Stomach (tissue), 9 donors: ENCODE measurements around the gene ALOX15B. TPM values are rescaled to one million over a fixed set of nuclear protein-coding genes. Genes with fewer than 3 reads are reported as not detected.

Experiments used
- DNase-seq, 2 donors: peaks; one replicate each; pipeline versions ENCODE4 v3.0.0 to v3.0.0-alpha.2; 2013 to 2019
- H3K27ac ChIP-seq, 5 donors: fragments of 200-600 bp in 4 of 5; sonication (generic) in 4 of 5; one replicate each; pipeline ENCODE4 v1.5.1; 2013 to 2019; ENCODE audit warnings: mild to moderate bottlenecking in 1 of 5, moderate library complexity in 1 of 5
- H3K27me3 ChIP-seq, 3 donors: fragments of 200-600 bp; sonication (generic); one replicate each; pipeline ENCODE4 v1.5.1; 2017 to 2019; ENCODE audit warnings: mixed run types in 1 of 3
- H3K36me3 ChIP-seq, 4 donors: fragments of 200-600 bp; sonication (generic); 1 replicate in 3 of 4; 2 replicates in 1 of 4; pipeline ENCODE4 v1.5.1; 2016 to 2019
- H3K4me1 ChIP-seq, 4 donors: fragments of 200-600 bp; sonication (generic); one replicate each; pipeline ENCODE4 v1.5.1; 2016 to 2019
- H3K4me3 ChIP-seq, 4 donors: fragments of 200-600 bp; sonication (generic) in 3 of 4; one replicate each; pipeline ENCODE4 v1.5.1; 2016 to 2019; ENCODE audit warnings: mild to moderate bottlenecking in 1 of 4
- H3K9me3 ChIP-seq, 4 donors: fragments of 200-600 bp; sonication (generic); one replicate each; pipeline ENCODE4 v1.5.1; 2016 to 2019
- CTCF ChIP-seq, 7 experiments: fragments of 450-650 bp in 4 of 7; fragments of 200-600 bp in 3 of 7; sonication (generic) in 3 of 7; IDR thresholded peaks; one replicate each; pipeline ENCODE4 v1.5.1; 2016 to 2019; ENCODE audit warnings: antibody characterized with exemption in 7 of 7, control low read depth in 2 of 7, mild to moderate bottlenecking in 1 of 7
- EP300 ChIP-seq: sonication (generic); formaldehyde crosslinking; IDR thresholded peaks from one replicate; pipeline ENCODE4 v1.6.1; 2017; ENCODE audit warnings: antibody characterized with exemption
- POLR2A ChIP-seq, 4 donors: fragments of 450-650 bp; IDR thresholded peaks; one replicate each; pipeline ENCODE4 v1.6.1; 2016; ENCODE audit warnings: antibody characterized with exemption in 4 of 4, control low read depth in 2 of 4, mild to moderate bottlenecking in 1 of 4, moderate library complexity in 1 of 4
- POLR2AphosphoS5 ChIP-seq, 3 donors: sonication (generic); formaldehyde crosslinking; IDR thresholded peaks; one replicate each; pipeline ENCODE4 v1.6.1; 2016; ENCODE audit warnings: antibody characterized with exemption in 3 of 3
- WGBS, 5 donors: extraction: QIAGEN DNeasy Blood & Tissue Kit in 3 of 5; methylation state at CpG; one replicate each; pipeline versions ENCODE4 v1.1.5 to v1.1.7; 2013 to 2018; 5-methylcytosine and 5-hydroxymethylcytosine counted together
- intact Hi-C: fragments of 100-400 bp; cut with DNase I; formaldehyde crosslinking; loops from one replicate; pipeline ENCODE4 v1.15.1; 2023; ENCODE audit warnings: low total_unique reads
- polyA plus RNA-seq, 3 donors: library from polyadenylated mRNA; stranded (reverse); fragments of 200-250 nt; gene quantifications; one replicate each; pipeline ENCODE4 v1.2.3, GENCODE V29; 2013
- total RNA-seq, 5 donors: library from RNA; depleted of rRNA; stranded (reverse); fragments of >200 nt; gene quantifications; one replicate each; pipeline versions ENCODE4 v1.1.0 to v1.2.3, GENCODE V29; 2014 to 2016
- donor health status: healthy with polysubstance abuse.
- donor health status: Bipolar disorder and iron deficiency.
- donor health status: healthy.

Gene ALOX15B
- total and polyA plus RNA-seq, 8 donors: 1.5 to 10.5 (median 2.9) TPM; not detected in 1

DNA sequence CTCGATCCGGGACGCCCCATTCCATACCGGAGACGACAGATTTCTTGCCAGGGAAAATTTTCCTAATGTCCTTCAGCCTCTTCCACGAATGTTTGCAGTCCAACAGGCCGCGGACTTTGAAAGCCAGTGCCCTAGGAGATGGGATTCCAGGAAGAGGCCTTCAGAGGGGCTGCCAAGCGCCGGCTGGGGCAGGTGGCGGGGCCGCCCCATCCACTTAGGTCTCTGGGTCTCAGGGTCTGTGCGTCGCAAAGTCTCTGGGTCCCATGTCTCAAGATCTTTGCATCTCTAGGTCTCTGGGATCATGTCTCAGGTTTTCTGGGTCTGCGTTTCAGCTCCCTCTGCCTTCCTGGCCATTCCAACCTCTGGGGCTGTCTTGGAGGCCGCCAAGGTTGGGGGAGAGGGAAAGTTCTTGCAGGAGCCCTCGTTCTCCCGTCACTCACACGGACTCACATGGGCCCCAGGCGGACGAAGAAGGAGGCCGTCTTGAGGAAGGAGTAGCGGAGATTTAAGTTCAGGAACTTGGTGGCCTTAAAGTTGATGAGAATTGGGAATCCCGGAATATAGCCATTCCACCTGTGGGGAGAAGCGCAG lies 41.4 kb downstream of the ALOX15B start:
- H3K9me3 ChIP-seq: no peaks in the 10 kb centered on the region
- H3K4me1 ChIP-seq: peaks cover 17 to 24% (median 20%) of the 10 kb centered on the region in 4 donors
- TF ChIP-seq EP300 (no peak), CTCF (IDR thresholded peaks at IDR 0.05) (no peak), POLR2A (IDR thresholded peaks at IDR 0.05) (no peak), POLR2AphosphoS5 (IDR thresholded peaks at IDR 0.05) (no peak)
- intact Hi-C loops: no loop called here
- WGBS, 5 donors: 13 to 21% (median 18%) methylated on average over 23 to 25 of the region's 25 CpGs
- peak overlapping the region in 1 of 5 donors; percentile 44 for H3K27ac ChIP-seq
- no peaks in the 10 kb centered on the region for H3K36me3 ChIP-seq
- peaks cover 0 to 99% (median 66%) of the 10 kb centered on the region in 3 donors for H3K27me3 ChIP-seq
- DNase-seq: no peak
- H3K4me3 ChIP-seq: peak overlapping the region; percentile 32 to 50 (median 40)

DNA sequence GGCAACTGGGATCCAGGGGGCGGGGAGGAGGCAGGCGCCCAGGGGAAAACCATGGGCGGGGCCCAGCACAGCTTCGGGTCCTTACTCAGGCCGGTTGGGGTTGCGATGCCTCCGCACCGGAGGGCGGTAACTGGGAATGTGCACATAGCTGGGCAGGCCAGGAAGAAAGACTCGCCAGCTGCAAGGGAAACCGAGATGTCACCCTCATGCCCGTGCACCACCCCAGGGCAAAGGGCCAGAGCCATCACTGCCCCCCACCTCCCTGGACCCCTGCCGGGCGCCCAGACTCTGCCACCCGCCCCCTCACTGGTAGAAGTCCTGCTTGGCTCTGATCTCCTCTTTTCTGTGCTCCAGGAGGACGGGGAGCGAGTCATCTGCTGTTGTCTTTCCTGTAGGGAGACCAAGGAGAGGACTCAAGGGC lies 42.0 kb downstream of the ALOX15B start:
- TF ChIP-seq POLR2A (IDR thresholded peaks at IDR 0.05): no peak
- H3K4me1 ChIP-seq: peaks cover 17 to 24% (median 20%) of the 10 kb centered on the region in 4 donors
- intact Hi-C loops: no loop called here
- WGBS, 5 donors: 27 to 54% (median 36%) methylated on average over 5 to 17 of the region's 17 CpGs
- H3K4me3 ChIP-seq: no peak overlapping the region
- H3K27me3 ChIP-seq: peaks cover 0 to 99% (median 61%) of the 10 kb centered on the region in 3 donors
- DNase-seq: no peak
- no peaks in the 10 kb centered on the region for H3K36me3 ChIP-seq
- no peaks in the 10 kb centered on the region for H3K9me3 ChIP-seq
- H3K27ac ChIP-seq: no peak overlapping the region

DNA sequence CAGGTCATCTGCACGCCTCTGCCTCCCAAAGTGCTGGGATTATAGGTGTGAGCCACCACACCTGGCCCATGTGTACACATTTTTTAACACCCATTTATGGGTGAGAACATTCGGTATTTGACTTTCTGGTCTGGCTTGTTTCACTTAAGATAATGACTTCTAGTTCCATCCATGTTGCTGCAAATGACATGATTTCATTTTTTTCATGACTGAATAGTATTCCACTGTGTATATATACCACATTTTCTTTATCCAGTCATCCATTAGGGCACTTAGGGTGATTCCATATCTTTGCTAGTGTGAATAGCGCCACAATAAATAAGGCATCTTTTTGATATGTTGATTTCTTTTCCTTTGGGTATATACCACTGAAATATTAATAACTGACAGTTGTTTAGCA lies 43.0 kb downstream of the ALOX15B start:
- H3K27ac ChIP-seq: no peak overlapping the region
- H3K36me3 ChIP-seq: no peaks in the 10 kb centered on the region
- TF ChIP-seq CTCF (IDR thresholded peaks at IDR 0.05) (no peak), EP300 (no peak), POLR2AphosphoS5 (IDR thresholded peaks at IDR 0.05) (no peak), POLR2A (IDR thresholded peaks at IDR 0.05) (no peak)
- no peak for DNase-seq
- no peak overlapping the region for H3K4me3 ChIP-seq
- intact Hi-C loops: no loop called here
- WGBS, 5 donors: 85 to 90% (median 89%) methylated on average over 3 of the region's 3 CpGs
- no peaks in the 10 kb centered on the region for H3K9me3 ChIP-seq
- H3K27me3 ChIP-seq: peaks cover 0 to 98% (median 53%) of the 10 kb centered on the region in 3 donors
- peaks cover 17 to 24% (median 20%) of the 10 kb centered on the region in 4 donors for H3K4me1 ChIP-seq

DNA sequence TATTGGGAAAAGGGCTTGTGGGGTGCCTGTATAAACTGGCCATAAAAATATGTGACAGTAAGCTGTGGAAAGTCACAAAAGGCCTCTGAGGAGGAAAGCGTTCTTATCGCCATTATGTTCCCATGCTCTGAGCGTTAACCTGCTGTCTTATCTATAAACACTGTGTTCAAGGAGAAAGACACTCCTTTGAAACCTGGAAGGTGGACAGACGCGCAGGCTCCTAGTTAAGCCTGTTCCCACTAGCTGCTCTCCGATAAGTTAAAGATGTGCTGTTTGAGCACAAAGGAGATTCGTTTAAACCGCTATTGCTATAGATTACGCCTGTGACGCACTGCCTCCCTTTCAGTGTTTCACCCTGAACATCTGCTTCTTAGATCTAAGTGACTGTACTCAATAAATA lies 43.4 kb downstream of the ALOX15B start:
- intact Hi-C loops: no loop called here
- H3K9me3 ChIP-seq: no peaks in the 10 kb centered on the region
- peaks cover 0 to 96% (median 49%) of the 10 kb centered on the region in 3 donors for H3K27me3 ChIP-seq
- no peak for DNase-seq
- 36 to 54% (median 42%) methylated on average over 10 of the region's 10 CpGs for WGBS, 5 donors
- no peaks in the 10 kb centered on the region for H3K36me3 ChIP-seq
- TF ChIP-seq POLR2AphosphoS5 (IDR thresholded peaks at IDR 0.05) (no peak), EP300 (no peak), POLR2A (IDR thresholded peaks at IDR 0.05) (no peak)
- peaks cover 17 to 24% (median 20%) of the 10 kb centered on the region in 4 donors for H3K4me1 ChIP-seq
- no peak overlapping the region for H3K27ac ChIP-seq
- no peak overlapping the region for H3K4me3 ChIP-seq

DNA sequence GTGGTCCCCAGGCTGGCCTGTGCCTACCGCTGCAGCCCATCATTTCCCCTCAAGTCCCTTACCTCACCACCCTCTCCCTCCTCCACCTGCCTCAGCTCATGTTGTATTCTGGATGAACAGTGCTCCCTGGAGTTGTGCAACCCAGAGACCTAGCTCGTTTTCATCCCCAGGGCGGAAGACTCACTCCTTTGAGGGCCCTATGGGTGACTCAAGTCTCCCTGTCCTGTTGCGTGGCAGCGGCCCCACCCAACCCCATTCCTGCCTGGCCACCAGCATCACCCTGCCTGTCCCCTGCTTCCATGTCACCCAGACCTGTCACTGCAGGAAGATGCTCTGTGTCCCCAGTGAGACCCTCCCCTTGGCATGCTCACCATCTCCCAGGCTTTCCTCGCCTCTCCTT lies 45.4 kb downstream of the ALOX15B start:
- Histone ChIP-seq H3K27ac (no peak overlapping the region), H3K27me3 (peaks cover 0 to 97% (median 35%) of the 10 kb centered on the region in 3 donors), H3K4me1 (peaks cover 15 to 19% (median 17%) of the 10 kb centered on the region in 4 donors), H3K4me3 (no peak overlapping the region), H3K36me3 (no peaks in the 10 kb centered on the region), H3K9me3 (no peaks in the 10 kb centered on the region)
- DNase-seq: no peak
- intact Hi-C loops: no loop called here
- 80 to 90% (median 88%) methylated on average over 6 of the region's 6 CpGs for whole genome bisulfite sequencing, 5 donors
- TF ChIP-seq EP300 (no peak), CTCF (IDR thresholded peaks at IDR 0.05) (no peak), POLR2A (IDR thresholded peaks at IDR 0.05) (no peak), POLR2AphosphoS5 (IDR thresholded peaks at IDR 0.05) (no peak)
